ENCODE measurements around the gene PDS5B. TPM values are rescaled to one million over a fixed set of nuclear protein-coding genes. Genes with fewer than 3 reads are reported as not detected.

Gene PDS5B
- total and polyA plus RNA-seq, 2 experiments from 2014 or later, result 43.9 to 46.5 TPM

GRCh38 chr13:32582991-32583390 is 3.3 kb upstream of the PDS5B start:
- Mint-ChIP-seq H3K9me3 (peaks cover 9% of the 10 kb centered on the region), H3K4me1 (peaks cover 6% of the 10 kb centered on the region), H3K36me3 (ENCODE audit: low read depth) (peaks cover 2% of the 10 kb centered on the region; the same call in 2 of the 3 replicates), H3K27ac (no peak overlapping the region), H3K4me3 (no peak overlapping the region), H3K27me3 (ENCODE audit: insufficient read depth, low read depth, poor library complexity) (peaks cover 8% of the 10 kb centered on the region)
- Histone ChIP-seq H3K9me2 (ENCODE audit: insufficient read depth) (no peaks in the 10 kb centered on the region), H3K27me3 (ENCODE audit: insufficient read depth) (no peaks in the 10 kb centered on the region), H3K36me3 (ENCODE audit: insufficient read depth) (no peaks in the 10 kb centered on the region), H3K27ac (ENCODE audit: low read depth) (no peak overlapping the region), H3K4me3 (no peak overlapping the region), H4K20me1 (replicated peaks; ENCODE audit: insufficient read depth) (no peaks in the 10 kb centered on the region), H3K4me1 (ENCODE audit: insufficient read depth) (0 out of 2 replicates have a peak, but pooled peaks cover 2% of the 10 kb centered on the region), H2AFZ (no peak overlapping the region), H3K4me2 (no peak overlapping the region), H3K79me2 (replicated peaks; ENCODE audit: insufficient read depth) (peaks cover 8% of the 10 kb centered on the region), H3F3A (replicated peaks; ENCODE audit: low read depth) (no peaks in the 10 kb centered on the region)
- DNase-seq (ENCODE audit: low spot score), result no peak
- no peak for ATAC-seq
- TF ChIP-seq EZH2phosphoT487 (IDR thresholded peaks at IDR 0.05; ENCODE audit: unreplicated experiment) (no peak), REST (IDR thresholded peaks at IDR 0.05; ENCODE audit: unreplicated experiment) (no peak), NANOG (IDR thresholded peaks at IDR 0.05; ENCODE audit: borderline replicate concordance) (no peak), STAT1 (IDR thresholded peaks at IDR 0.05; ENCODE audit: unreplicated experiment) (no peak), EZH2 (IDR thresholded peaks at IDR 0.05; ENCODE audit: low read depth, unreplicated experiment) (no peak), POLR2AphosphoS5 (IDR thresholded peaks at IDR 0.05; ENCODE audit: low read depth) (no peak), JUNB (IDR thresholded peaks at IDR 0.05; ENCODE audit: unreplicated experiment) (no peak), ETS1 (IDR thresholded peaks at IDR 0.05) (no peak), CTCF (conservative IDR thresholded peaks at IDR 0.05; ENCODE audit: low read depth in 2 of 2) (no peak), ZNF462 (CRISPR knock-in tag; IDR thresholded peaks at IDR 0.05) (no peak), ZNF114 (CRISPR knock-in tag; IDR thresholded peaks at IDR 0.05) (no peak), CREB1 (CRISPR knock-in tag; IDR thresholded peaks at IDR 0.05; ENCODE audit: low read depth) (no peak), ZNF331 (CRISPR knock-in tag; IDR thresholded peaks at IDR 0.05; ENCODE audit: low read depth) (no peak)

Measured in GM23338 (cell line).